ENCODE measurements around the gene PODXL2. TPM values are rescaled to one million over a fixed set of nuclear protein-coding genes. Genes with fewer than 3 reads are reported as not detected.
A peak's percentile ranks its signal among the peaks of the same experiment; 100 is the strongest.

PODXL2 gene
- polyA plus RNA-seq, 1 experiment: 3.4 TPM

- CTCF ChIA-PET: interaction anchor here (0.9 to 1.7 kb wide), 4 partner anchors 13 to 299 kb away, joined by 3 to 4 read pairs (median 3); no protein-coding TSS in a partner anchor
These were observed 42.8 kb downstream of the PODXL2 start for GRCh38 chr3:127671523-127672428.

GRCh38 chr3:127672429-127673190 is 43.6 kb downstream of the PODXL2 start, which contains the start of gene ABTB1:
Gene ABTB1, plus strand, starts transcription at chr3:127672952. Its CDS starts 74 bp downstream, at chr3:127673026.
- ChIA-PET CTCF (interaction anchor here (0.9 kb wide), 2 partner anchors 12 to 25 kb away, joined by 3 read pairs; no protein-coding TSS in a partner anchor), POLR2A (no interaction called here)
- no peak for DNase-seq (ENCODE audit: low read depth)
- TF ChIP-seq CTCF (IDR thresholded peaks at IDR 0.05; ENCODE audit: insufficient read depth, low read depth, low read length): no peak
- Histone ChIP-seq H3K27me3 (ENCODE audit: control insufficient read depth, insufficient read depth, low read length) (no peaks in the 10 kb centered on the region), H3K4me3 (ENCODE audit: low read depth, low read length) (peak within 1 kb of the TSS; percentile 93), H3K36me3 (ENCODE audit: control insufficient read depth, insufficient read depth, low read length) (peaks cover 8% of the 10 kb centered on the region; the same call in 1 of the 2 replicates)

More at GRCh38 chr3:127671523-127672428, 42.8 kb downstream of the PODXL2 start:
- H3K36me3 ChIP-seq (ENCODE audit: control insufficient read depth, insufficient read depth, low read length): peaks cover 7% of the 10 kb centered on the region; the same call in 1 of the 2 replicates
- H3K27me3 ChIP-seq (ENCODE audit: control insufficient read depth, insufficient read depth, low read length): no peaks in the 10 kb centered on the region
- H3K4me3 ChIP-seq (ENCODE audit: low read depth, low read length): peak overlapping the region; percentile 93
- TF ChIP-seq CTCF (IDR thresholded peaks at IDR 0.05; ENCODE audit: insufficient read depth, low read depth, low read length): no peak
- POLR2A ChIA-PET: no interaction called here
- no peak for DNase-seq (ENCODE audit: low read depth)

GRCh38 chr3:127673191-127674100 is 44.5 kb downstream of the PODXL2 start:
- CTCF ChIA-PET: no interaction called here
- no peak for TF ChIP-seq CTCF (IDR thresholded peaks at IDR 0.05; ENCODE audit: insufficient read depth, low read depth, low read length)
- Histone ChIP-seq H3K27me3 (ENCODE audit: control insufficient read depth, insufficient read depth, low read length) (no peaks in the 10 kb centered on the region), H3K4me3 (ENCODE audit: low read depth, low read length) (peak overlapping the region; percentile 93), H3K36me3 (ENCODE audit: control insufficient read depth, insufficient read depth, low read length) (peaks cover 9% of the 10 kb centered on the region)
- DNase-seq (ENCODE audit: low read depth): no peak
- POLR2A ChIA-PET: no interaction called here

- CTCF ChIA-PET: no interaction called here
- POLR2A ChIA-PET: no interaction called here
- peak overlapping the region; percentile 93 for H3K4me3 ChIP-seq (ENCODE audit: low read depth, low read length)
- no peaks in the 10 kb centered on the region for H3K27me3 ChIP-seq (ENCODE audit: control insufficient read depth, insufficient read depth, low read length)
- DNase-seq (ENCODE audit: low read depth): no peak
- no peak for TF ChIP-seq CTCF (IDR thresholded peaks at IDR 0.05; ENCODE audit: insufficient read depth, low read depth, low read length)
- H3K36me3 ChIP-seq (ENCODE audit: control insufficient read depth, insufficient read depth, low read length): peaks cover 13% of the 10 kb centered on the region
These were observed 45.2 kb downstream of the PODXL2 start for GRCh38 chr3:127674101-127674721.
